IPS-18a (cell line): ENCODE results near the gene CCDC149.

Experiments used
- H3K27ac ChIP-seq: one replicate; pipeline ENCODE4 v1.5.1; 2013; ENCODE audit warnings: low read length
- H3K27me3 ChIP-seq: one replicate; pipeline ENCODE4 v1.6.1; 2013; ENCODE audit warnings: mild to moderate bottlenecking, low read length; ENCODE audit not compliant: control insufficient read depth, insufficient read depth
- H3K36me3 ChIP-seq: one replicate; pipeline ENCODE4 v1.6.1; 2013; ENCODE audit warnings: low read depth, low read length; ENCODE audit not compliant: control insufficient read depth
- H3K4me1 ChIP-seq: one replicate; pipeline ENCODE4 v1.6.1; 2013; ENCODE audit warnings: low read depth, low read length; ENCODE audit not compliant: control insufficient read depth
- H3K4me3 ChIP-seq: one replicate; pipeline ENCODE4 v1.5.1; 2013; ENCODE audit warnings: low read length
- H3K9ac ChIP-seq: one replicate; pipeline ENCODE4 v1.6.1; 2013; ENCODE audit warnings: mild to moderate bottlenecking, low read length, moderate library complexity
- H3K9me3 ChIP-seq: one replicate; pipeline ENCODE4 v1.6.1; 2013; ENCODE audit warnings: low read depth, low read length; ENCODE audit not compliant: control insufficient read depth

CCDC149 gene

DNA sequence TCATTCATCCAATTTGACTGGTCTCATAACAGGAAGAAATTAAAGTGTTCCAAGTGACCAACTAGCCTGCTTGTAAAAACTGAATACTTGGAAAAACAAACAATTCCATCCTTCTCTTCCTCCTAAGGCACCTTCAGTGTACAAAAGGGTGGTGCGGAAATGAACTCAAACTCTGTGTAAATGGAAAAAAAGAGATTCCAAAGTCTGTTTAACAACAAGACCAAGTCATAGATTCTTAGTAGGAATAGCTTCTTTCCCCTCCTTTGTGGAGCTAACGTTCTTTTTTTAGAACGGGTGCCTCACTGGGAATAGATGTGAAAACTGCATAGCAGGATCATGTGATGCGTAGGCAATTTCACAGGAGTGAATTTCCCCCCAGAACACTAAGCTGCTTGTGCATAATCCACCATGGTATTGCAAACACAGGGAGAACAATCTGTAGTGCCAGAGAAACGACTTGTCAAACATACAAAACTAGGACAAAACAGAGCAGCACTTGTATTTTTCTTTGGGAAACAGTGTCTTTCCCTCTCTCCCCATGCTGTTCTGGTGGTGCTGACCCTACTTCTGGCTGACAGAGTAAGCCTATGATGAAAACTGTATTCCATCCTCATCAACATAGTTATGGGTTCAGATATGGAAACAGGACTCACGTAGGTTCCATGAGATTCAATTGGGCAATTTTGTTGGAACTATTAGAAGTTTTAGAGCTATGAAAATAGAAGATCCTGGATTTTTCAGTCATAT is 130.7 kb downstream of the CCDC149 start:
- no peak overlapping the region for H3K9ac ChIP-seq

DNA sequence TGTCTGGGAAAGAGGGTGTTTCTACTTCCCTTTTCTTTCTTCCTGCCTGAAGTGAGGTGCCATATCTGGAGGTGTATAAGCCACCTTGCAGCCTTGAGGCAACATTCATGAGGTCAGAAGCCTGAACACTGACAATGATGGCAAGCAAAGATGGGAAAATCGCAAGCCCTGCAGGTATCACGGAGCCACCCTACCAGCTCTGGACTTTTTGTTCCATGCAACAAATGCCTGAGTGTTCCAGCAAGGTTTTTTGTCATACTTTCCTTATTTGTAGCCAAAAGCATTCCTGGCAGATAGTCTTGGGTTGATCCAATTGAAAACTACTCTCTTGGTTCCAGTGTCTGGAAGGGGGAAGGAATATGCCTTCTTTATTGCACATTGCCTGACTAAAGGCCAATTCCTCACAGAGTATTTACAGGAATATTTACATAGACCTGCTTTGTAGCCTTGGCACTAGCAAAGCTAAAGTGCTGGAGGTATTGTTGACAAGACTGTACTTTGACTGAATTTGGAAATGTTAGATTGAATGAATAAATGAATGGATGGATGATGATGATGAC is 131.8 kb downstream of the CCDC149 start:
- H3K9me3 ChIP-seq = no peaks in the 10 kb centered on the region
- no peak overlapping the region for H3K9ac ChIP-seq
- H3K4me1 ChIP-seq = peaks cover 4% of the 10 kb centered on the region
- H3K27ac ChIP-seq = no peak overlapping the region
- H3K36me3 ChIP-seq = no peaks in the 10 kb centered on the region
- H3K27me3 ChIP-seq = no peaks in the 10 kb centered on the region
- H3K4me3 ChIP-seq = no peak overlapping the region

More for the DNA sequence above, 130.7 kb downstream of the CCDC149 start:
- Histone ChIP-seq H3K27ac (no peak overlapping the region), H3K36me3 (no peaks in the 10 kb centered on the region), H3K4me3 (no peak overlapping the region), H3K4me1 (peaks cover 4% of the 10 kb centered on the region), H3K27me3 (no peaks in the 10 kb centered on the region), H3K9me3 (no peaks in the 10 kb centered on the region)

DNA sequence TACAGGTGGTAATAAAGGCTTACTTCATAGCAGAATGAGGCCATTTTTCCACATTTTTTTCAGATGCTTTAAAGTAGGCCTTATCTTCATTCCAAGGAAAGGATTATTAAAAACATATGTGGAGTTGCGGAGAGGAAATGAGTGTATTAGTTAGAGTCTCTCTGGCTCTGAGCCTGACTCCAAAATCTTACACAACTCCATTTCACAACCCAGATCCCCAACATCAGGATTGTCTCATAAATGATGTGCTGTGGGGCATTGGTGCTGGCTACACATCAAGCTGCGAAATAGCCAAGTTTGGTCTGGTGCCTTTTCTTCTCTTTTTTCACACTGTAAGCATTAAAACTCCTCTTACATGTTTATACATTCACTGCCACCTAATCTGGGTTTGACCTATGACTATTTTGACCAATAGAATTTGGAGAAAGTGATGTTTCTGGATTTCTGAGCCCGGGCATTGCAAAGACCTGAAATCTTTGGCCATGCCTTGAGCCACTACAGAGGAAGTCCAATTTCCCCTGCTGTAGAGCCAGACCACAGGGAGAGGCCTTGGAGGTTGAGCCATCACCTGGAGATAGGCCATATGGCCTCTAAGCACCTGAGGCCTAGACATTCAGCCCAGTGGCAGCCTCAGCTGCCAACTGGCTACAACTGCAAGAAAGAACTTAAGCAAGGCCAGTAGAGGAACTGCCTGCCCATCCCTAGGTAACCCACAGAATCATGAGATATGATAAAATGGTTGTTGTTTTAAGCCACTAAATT is 134.2 kb downstream of the CCDC149 start:
- Histone ChIP-seq H3K27ac (no peak overlapping the region), H3K27me3 (no peaks in the 10 kb centered on the region)

DNA sequence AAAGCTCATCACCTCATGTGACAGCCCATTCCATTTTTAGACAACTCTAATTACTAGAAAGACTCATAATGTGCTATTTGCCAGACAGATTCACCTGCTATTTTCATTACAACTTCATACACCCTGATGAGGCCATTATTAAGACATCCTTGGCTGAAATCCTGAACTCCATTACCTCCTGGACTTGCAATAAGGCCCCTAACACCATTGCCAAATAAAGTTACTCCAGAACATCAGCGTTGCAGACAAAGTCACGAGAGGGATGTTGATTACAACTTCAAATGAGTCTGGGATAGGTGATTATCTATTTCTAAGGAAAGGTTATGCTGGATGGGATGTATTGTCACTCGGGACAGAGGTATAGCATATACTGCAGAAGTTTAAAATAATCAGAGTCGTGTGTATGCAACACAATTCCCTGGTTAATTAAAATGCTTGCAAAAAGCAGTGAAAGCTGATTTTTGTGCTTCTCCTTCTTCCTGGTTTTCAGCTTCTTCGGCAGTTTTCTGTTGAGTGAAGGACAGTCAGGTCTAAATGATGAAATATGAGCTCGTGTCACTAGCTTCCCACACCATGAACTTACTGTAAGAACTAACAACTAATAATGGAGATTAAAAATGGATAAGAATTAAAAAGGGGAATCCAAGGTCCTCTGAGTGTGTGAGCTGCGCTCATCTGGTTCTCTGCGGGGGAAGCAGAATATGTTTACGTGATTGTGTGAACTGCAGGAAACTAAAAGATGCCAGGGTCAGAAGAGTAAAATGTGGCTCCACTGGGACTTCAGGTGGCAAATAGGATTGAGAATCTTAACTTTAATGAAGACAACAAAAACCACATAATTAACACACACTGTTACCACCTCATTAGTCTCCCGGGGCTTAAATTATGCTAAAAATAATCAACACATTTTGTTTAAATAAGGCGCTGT is 135.0 kb downstream of the CCDC149 start:
- no peaks in the 10 kb centered on the region for H3K36me3 ChIP-seq
- no peaks in the 10 kb centered on the region for H3K27me3 ChIP-seq
- no peak overlapping the region for H3K9ac ChIP-seq
- no peaks in the 10 kb centered on the region for H3K9me3 ChIP-seq
- H3K27ac ChIP-seq = no peak overlapping the region
- no peak overlapping the region for H3K4me3 ChIP-seq
- H3K4me1 ChIP-seq = no peaks in the 10 kb centered on the region

More for the DNA sequence above, 134.2 kb downstream of the CCDC149 start:
- no peak overlapping the region for H3K9ac ChIP-seq
- H3K9me3 ChIP-seq = no peaks in the 10 kb centered on the region
- peaks cover 4% of the 10 kb centered on the region for H3K4me1 ChIP-seq
- H3K4me3 ChIP-seq = no peak overlapping the region
- no peaks in the 10 kb centered on the region for H3K36me3 ChIP-seq

DNA sequence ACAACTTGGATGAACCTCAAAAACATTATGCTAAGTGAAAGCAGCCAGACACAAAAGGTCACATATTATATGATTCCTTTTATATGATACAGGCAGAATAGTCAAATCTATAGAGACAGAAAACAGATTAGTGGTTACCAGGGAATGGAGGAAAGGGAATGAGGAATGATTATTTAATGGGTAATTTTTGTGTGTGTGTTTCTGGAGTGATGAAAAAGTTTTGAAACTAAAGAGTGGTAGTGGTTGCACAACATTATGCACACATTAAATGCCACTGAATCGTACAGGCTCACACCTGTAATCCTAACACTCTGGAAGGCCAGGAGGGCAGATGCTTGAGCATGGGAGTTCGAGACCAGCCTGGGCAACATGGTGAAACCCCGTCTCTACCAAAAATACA is 137.1 kb downstream of the CCDC149 start:
- no peaks in the 10 kb centered on the region for H3K9me3 ChIP-seq
- H3K9ac ChIP-seq = no peak overlapping the region
- no peak overlapping the region for H3K4me3 ChIP-seq
- H3K4me1 ChIP-seq = no peaks in the 10 kb centered on the region
- H3K27ac ChIP-seq = no peak overlapping the region
- no peaks in the 10 kb centered on the region for H3K36me3 ChIP-seq
- no peaks in the 10 kb centered on the region for H3K27me3 ChIP-seq

DNA sequence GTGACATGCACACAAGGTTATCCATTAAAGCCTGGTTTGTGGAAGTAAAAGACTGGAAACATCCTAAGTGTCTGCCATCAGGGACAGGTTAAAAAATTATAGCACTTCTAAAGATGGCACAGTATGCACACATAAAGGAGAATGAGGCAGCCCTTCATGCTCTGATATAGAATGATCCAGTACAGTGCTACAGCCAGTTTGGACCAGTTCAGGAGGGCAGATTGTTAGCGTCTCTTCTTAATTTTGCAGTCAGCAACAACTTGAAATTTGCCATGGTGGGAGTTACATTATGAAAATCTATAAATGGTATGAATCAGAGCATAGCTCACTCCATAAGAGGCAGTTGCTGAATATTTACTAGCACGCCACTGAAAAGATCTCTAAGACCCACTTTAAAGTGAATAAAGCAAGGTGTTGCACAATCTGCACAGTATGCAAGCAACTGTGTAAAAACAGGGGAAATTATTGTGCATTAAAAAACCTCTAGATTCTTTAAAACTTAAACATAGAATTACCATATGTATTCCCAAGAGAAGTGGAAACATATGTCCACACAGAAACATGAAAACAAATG is 137.7 kb downstream of the CCDC149 start:
- Histone ChIP-seq H3K27ac (no peak overlapping the region), H3K27me3 (no peaks in the 10 kb centered on the region), H3K4me1 (peaks cover under 1% of the 10 kb centered on the region), H3K4me3 (no peak overlapping the region), H3K9ac (no peak overlapping the region), H3K36me3 (no peaks in the 10 kb centered on the region), H3K9me3 (no peaks in the 10 kb centered on the region)

DNA sequence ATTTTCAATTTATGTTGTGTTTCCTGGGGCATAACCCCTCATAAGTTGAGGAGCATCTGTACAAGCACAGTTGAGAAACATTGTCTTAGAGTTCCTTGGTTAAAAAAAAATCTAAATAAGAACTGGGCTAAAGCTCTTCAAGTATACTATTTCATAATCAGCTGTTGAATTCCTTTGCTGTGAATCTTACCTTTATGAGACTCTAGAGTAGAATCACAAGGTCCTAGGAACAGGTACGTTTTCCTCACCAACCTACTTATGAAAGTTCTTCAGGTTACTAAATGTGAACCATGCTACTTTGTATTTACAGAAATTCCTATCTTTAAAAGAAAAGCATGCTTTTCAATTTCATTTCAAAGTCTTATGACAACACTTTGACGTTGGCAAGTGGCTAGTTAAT is 138.4 kb downstream of the CCDC149 start:
- Histone ChIP-seq H3K9ac (no peak overlapping the region), H3K9me3 (no peaks in the 10 kb centered on the region), H3K4me3 (no peak overlapping the region), H3K36me3 (no peaks in the 10 kb centered on the region), H3K4me1 (peaks cover 7% of the 10 kb centered on the region), H3K27ac (no peak overlapping the region), H3K27me3 (no peaks in the 10 kb centered on the region)

DNA sequence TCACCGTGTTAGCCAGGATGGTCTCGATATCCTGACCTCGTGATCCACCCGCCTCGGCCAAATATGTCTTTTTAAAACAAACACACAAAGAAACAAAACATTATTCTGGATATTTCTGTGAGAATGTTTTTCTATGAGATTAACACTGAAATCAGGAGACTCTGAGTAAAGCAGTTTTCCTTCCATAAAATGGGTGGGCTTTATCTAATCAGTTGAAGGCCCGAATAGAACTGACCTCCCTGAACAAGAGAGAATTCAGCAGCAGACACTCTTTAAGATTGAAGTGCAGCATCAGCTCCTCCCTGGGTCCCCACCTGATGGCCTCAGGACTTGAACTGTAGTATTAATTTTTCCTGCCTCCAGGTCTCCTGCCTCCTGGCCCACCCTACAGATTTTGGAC is 139.9 kb downstream of the CCDC149 start:
- Histone ChIP-seq H3K4me3 (no peak overlapping the region), H3K9ac (no peak overlapping the region), H3K4me1 (peaks cover 11% of the 10 kb centered on the region), H3K9me3 (no peaks in the 10 kb centered on the region), H3K27ac (no peak overlapping the region), H3K27me3 (no peaks in the 10 kb centered on the region), H3K36me3 (no peaks in the 10 kb centered on the region)

DNA sequence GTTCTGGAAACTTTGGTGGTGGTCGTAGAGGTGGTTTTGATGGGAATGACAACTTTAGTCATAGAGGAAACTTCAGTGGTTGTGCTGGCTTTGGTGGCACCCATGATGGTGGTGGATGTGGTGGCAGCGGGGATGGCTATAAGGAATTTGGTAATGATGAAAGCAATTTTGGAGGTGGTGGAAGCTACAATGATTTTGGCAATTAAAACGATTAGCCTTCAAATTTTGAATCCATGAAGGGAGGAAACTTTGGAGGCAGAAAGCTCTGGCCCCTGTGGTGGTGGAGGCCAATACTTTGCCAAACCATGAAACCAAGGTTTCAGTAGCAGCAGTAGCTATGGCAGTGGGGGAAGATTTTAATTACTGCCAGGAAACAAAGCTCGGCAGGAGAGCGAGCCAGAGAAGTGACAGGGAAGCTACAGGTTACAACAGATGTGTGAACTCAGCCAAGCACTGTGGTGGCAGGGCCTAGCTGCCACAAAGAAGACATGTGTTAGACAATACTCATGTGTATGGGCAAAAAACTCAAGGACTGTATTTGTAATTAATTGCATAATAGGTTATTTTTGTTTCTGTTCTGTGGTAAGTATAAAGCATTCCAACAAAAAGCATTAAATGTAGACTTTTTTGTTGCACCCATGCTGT is 140.7 kb downstream of the CCDC149 start:
- Histone ChIP-seq H3K4me1 (peaks cover 11% of the 10 kb centered on the region), H3K4me3 (no peak overlapping the region)

DNA sequence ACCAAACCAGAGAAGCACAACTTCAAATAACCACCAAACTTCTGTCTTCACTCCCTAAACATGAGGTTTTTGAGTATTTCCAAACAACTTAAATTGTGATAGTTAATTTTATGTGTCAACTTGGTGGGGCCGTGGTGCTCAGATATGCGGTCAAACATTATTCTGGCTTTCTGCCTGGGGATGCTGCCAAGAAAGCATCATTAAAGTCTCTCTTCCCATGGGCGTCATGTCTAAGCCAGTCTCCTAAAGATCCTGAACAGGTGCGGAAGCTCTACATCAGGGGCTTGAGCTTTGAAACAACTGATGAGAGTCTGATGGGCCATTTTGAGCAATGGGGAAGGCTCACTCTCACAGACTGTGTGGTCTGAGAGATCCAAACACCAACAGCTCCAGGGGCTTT is 141.6 kb downstream of the CCDC149 start:
- Histone ChIP-seq H3K27me3 (no peaks in the 10 kb centered on the region), H3K4me3 (no peak overlapping the region), H3K9me3 (no peaks in the 10 kb centered on the region), H3K4me1 (peaks cover 11% of the 10 kb centered on the region), H3K9ac (no peak overlapping the region), H3K36me3 (no peaks in the 10 kb centered on the region), H3K27ac (no peak overlapping the region)

More for the DNA sequence above, 140.7 kb downstream of the CCDC149 start:
- no peaks in the 10 kb centered on the region for H3K36me3 ChIP-seq
- no peak overlapping the region for H3K27ac ChIP-seq
- no peak overlapping the region for H3K9ac ChIP-seq
- H3K27me3 ChIP-seq = no peaks in the 10 kb centered on the region
- no peaks in the 10 kb centered on the region for H3K9me3 ChIP-seq
